ENCODE measurements around the gene BIRC6.

DNA sequence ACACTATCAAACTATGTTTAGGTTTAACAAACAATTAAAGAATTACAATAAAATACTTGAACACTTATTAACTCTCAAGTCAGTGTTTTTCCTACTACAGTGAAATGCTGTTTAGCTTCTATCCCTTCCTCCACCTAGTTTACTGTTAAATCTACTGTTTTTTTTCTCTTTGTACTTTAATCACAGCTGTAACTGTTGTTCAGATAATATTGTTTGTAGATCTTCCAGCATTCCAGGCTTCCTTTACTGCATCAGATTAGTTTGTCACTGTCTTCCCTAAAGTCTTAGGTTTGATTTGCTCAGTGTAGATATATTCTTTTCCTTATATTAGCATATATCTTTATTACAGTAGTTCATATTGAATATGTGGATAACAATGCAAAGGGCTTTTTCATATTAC is 22.5 kb downstream of the BIRC6 start:
- TF ChIP-seq CTCF (IDR thresholded peaks at IDR 0.05; ENCODE audit: low read depth, low read length, poor library complexity, severe bottlenecking) (no peak), EZH2phosphoT487 (IDR thresholded peaks at IDR 0.05; ENCODE audit: borderline replicate concordance, low read length) (no peak)
